ENCODE results near the gene ADAR.

Gene ADAR

GRCh38 chr1:154549202-154549770, 58.7 kb downstream of the ADAR start:
- H3K36me3 ChIP-seq (ENCODE audit: insufficient read depth, low read length), result peaks cover 58% of the 10 kb centered on the region
- no peak for DNase-seq
- no peak overlapping the region for H3K9ac ChIP-seq (ENCODE audit: low read depth, low read length)
- no peak for ATAC-seq (ENCODE audit: insufficient read depth, low read depth)
- no peak overlapping the region for H2AFZ ChIP-seq (ENCODE audit: low read depth, low read length)
- peaks cover 30% of the 10 kb centered on the region for H4K20me1 ChIP-seq (ENCODE audit: insufficient read depth, low read length)
- no peak overlapping the region for H3K4me3 ChIP-seq (ENCODE audit: low read depth in 1 of 2, low read length in 2 of 2)
- TF ChIP-seq CTCF (IDR thresholded peaks at IDR 0.05; ENCODE audit: borderline replicate concordance, extremely low read depth, low read length, poor library complexity, severe bottlenecking), result no peak
- TF ChIP-seq EZH2 (IDR thresholded peaks at IDR 0.05; ENCODE audit: borderline replicate concordance, low read depth, low read length, severe bottlenecking), result no peak
- H3K4me2 ChIP-seq (ENCODE audit: insufficient read depth, low read length), result peak overlapping the region; percentile 29; the same call in 1 of the 2 replicates
- peaks cover 11% of the 10 kb centered on the region; the same call in 1 of the 2 replicates for H3K4me1 ChIP-seq (ENCODE audit: insufficient read depth, low read length)
- no peaks in the 10 kb centered on the region for H3K9me3 ChIP-seq (ENCODE audit: insufficient read depth, low read length, severe bottlenecking)
- H3K27me3 ChIP-seq (ENCODE audit: insufficient read depth, low read length, poor library complexity), result no peaks in the 10 kb centered on the region
- no peaks in the 10 kb centered on the region for H3K79me2 ChIP-seq (ENCODE audit: insufficient read depth, low read length)
- no peak overlapping the region for H3K27ac ChIP-seq (ENCODE audit: low read length)

GRCh38 chr1:154548028-154548427, 60.0 kb downstream of the ADAR start:
- no peak for TF ChIP-seq CTCF (IDR thresholded peaks at IDR 0.05; ENCODE audit: borderline replicate concordance, extremely low read depth, low read length, poor library complexity, severe bottlenecking)
- TF ChIP-seq EZH2 (IDR thresholded peaks at IDR 0.05; ENCODE audit: borderline replicate concordance, low read depth, low read length, severe bottlenecking), result no peak
- no peak overlapping the region for H3K27ac ChIP-seq (ENCODE audit: low read length)
- DNase-seq (no peak), ATAC-seq (ENCODE audit: insufficient read depth, low read depth) (no peak)
- H3K36me3 ChIP-seq (ENCODE audit: insufficient read depth, low read length), result peaks cover 45% of the 10 kb centered on the region
- H3K27me3 ChIP-seq (ENCODE audit: insufficient read depth, low read length, poor library complexity), result no peaks in the 10 kb centered on the region
- H4K20me1 ChIP-seq (ENCODE audit: insufficient read depth, low read length), result peaks cover 30% of the 10 kb centered on the region
- no peak overlapping the region for H3K4me2 ChIP-seq (ENCODE audit: insufficient read depth, low read length)
- H3K9ac ChIP-seq (ENCODE audit: low read depth, low read length), result no peak overlapping the region
- H3K4me3 ChIP-seq (ENCODE audit: low read depth in 1 of 2, low read length in 2 of 2), result no peak overlapping the region
- H3K9me3 ChIP-seq (ENCODE audit: insufficient read depth, low read length, severe bottlenecking), result no peaks in the 10 kb centered on the region
- H2AFZ ChIP-seq (ENCODE audit: low read depth, low read length), result no peak overlapping the region
- peaks cover 11% of the 10 kb centered on the region; the same call in 1 of the 2 replicates for H3K4me1 ChIP-seq (ENCODE audit: insufficient read depth, low read length)
- no peaks in the 10 kb centered on the region for H3K79me2 ChIP-seq (ENCODE audit: insufficient read depth, low read length)

GRCh38 chr1:154547105-154547732, 60.8 kb downstream of the ADAR start:
- Histone ChIP-seq H3K9ac (ENCODE audit: low read depth, low read length) (no peak overlapping the region), H3K4me3 (ENCODE audit: low read depth in 1 of 2, low read length in 2 of 2) (no peak overlapping the region), H3K9me3 (ENCODE audit: insufficient read depth, low read length, severe bottlenecking) (no peaks in the 10 kb centered on the region), H3K4me1 (ENCODE audit: insufficient read depth, low read length) (peaks cover 11% of the 10 kb centered on the region; the same call in 1 of the 2 replicates), H3K36me3 (ENCODE audit: insufficient read depth, low read length) (peaks cover 37% of the 10 kb centered on the region), H3K79me2 (ENCODE audit: insufficient read depth, low read length) (no peaks in the 10 kb centered on the region), H3K27me3 (ENCODE audit: insufficient read depth, low read length, poor library complexity) (no peaks in the 10 kb centered on the region), H3K4me2 (ENCODE audit: insufficient read depth, low read length) (no peak overlapping the region), H2AFZ (ENCODE audit: low read depth, low read length) (no peak overlapping the region), H4K20me1 (ENCODE audit: insufficient read depth, low read length) (peaks cover 30% of the 10 kb centered on the region), H3K27ac (ENCODE audit: low read length) (no peak overlapping the region)
- TF ChIP-seq EZH2 (IDR thresholded peaks at IDR 0.05; ENCODE audit: borderline replicate concordance, low read depth, low read length, severe bottlenecking) (no peak), CTCF (IDR thresholded peaks at IDR 0.05; ENCODE audit: borderline replicate concordance, extremely low read depth, low read length, poor library complexity, severe bottlenecking) (no peak)
- no peak for DNase-seq
- ATAC-seq (ENCODE audit: insufficient read depth, low read depth), result no peak

All from DND-41 (cell line).